Astrocyte (in vitro differentiated cells and primary cell): Measurements from ENCODE around the gene PRKCD. TPM values are rescaled to one million over a fixed set of nuclear protein-coding genes. Genes with fewer than 3 reads are reported as not detected.

Experiments
- DNase-seq: peaks from one replicate; pipeline ENCODE4 v3.0.0-alpha.2; 2010; ENCODE audit warnings: low read depth
- FAIRE-seq: peaks from 2 replicates; lab custom pipeline; 2011; peaks lifted over from hg19 to GRCh38; lab: Jason Lieb, UNC
- H2AFZ ChIP-seq: 2 replicates; pipeline ENCODE4 v1.6.0; 2012; ENCODE audit warnings: low read depth, low read length, inconsistent platforms
- H3K27ac ChIP-seq: 2 replicates; pipeline ENCODE4 v1.5.1; 2011; ENCODE audit warnings: low read depth, low read length, inconsistent platforms
- H3K27me3 ChIP-seq: 2 replicates; pipeline ENCODE4 v1.6.0; 2011; ENCODE audit warnings: low read length, inconsistent platforms; ENCODE audit not compliant: insufficient read depth
- H3K36me3 ChIP-seq: 2 replicates; pipeline ENCODE4 v1.5.1; 2011; ENCODE audit warnings: low read length, inconsistent platforms; ENCODE audit not compliant: insufficient read depth
- H3K4me1 ChIP-seq: 2 replicates; pipeline ENCODE4 v1.5.1; 2011; ENCODE audit warnings: low read length, inconsistent platforms; ENCODE audit not compliant: insufficient read depth
- H3K4me2 ChIP-seq: 2 replicates; pipeline ENCODE4 v1.6.0; 2012; ENCODE audit warnings: low read length, inconsistent platforms
- H3K4me3 ChIP-seq: 2 replicates; pipeline ENCODE4 v1.5.1; 2011; ENCODE audit warnings: low read depth, mild to moderate bottlenecking, low read length, inconsistent platforms; ENCODE audit not compliant: insufficient read depth
- H3K79me2 ChIP-seq: 2 replicates; pipeline ENCODE4 v1.6.0; 2012; ENCODE audit warnings: mild to moderate bottlenecking, low read length, inconsistent platforms; ENCODE audit not compliant: insufficient read depth
- H3K9ac ChIP-seq: 2 replicates; pipeline ENCODE4 v1.6.0; 2012; ENCODE audit warnings: mild to moderate bottlenecking, low read length, inconsistent platforms
- H3K9me3 ChIP-seq: 2 replicates; pipeline ENCODE4 v1.5.1; 2012; ENCODE audit warnings: low read depth, mild to moderate bottlenecking, low read length, inconsistent platforms; ENCODE audit not compliant: insufficient read depth
- H4K20me1 ChIP-seq: 2 replicates; pipeline ENCODE4 v1.6.0; 2012; ENCODE audit warnings: low read length, inconsistent platforms; ENCODE audit not compliant: insufficient read depth
- H3K27ac Mint-ChIP-seq: one replicate; pipeline ENCODE4 v1.8.0; 2021; ENCODE audit warnings: mild to moderate bottlenecking, mixed read lengths; ENCODE audit not compliant: unreplicated experiment
- H3K27me3 Mint-ChIP-seq: one replicate; pipeline ENCODE4 v1.8.0; 2021; ENCODE audit warnings: low read depth, mixed read lengths; ENCODE audit not compliant: unreplicated experiment
- H3K36me3 Mint-ChIP-seq: one replicate; pipeline ENCODE4 v1.8.0; 2021; ENCODE audit warnings: low read depth, mixed read lengths; ENCODE audit not compliant: unreplicated experiment
- H3K4me1 Mint-ChIP-seq: one replicate; pipeline ENCODE4 v1.8.0; 2021; ENCODE audit warnings: low read depth, mixed read lengths; ENCODE audit not compliant: unreplicated experiment
- H3K4me3 Mint-ChIP-seq: one replicate; pipeline ENCODE4 v1.8.0; 2021; ENCODE audit warnings: mild to moderate bottlenecking, moderate library complexity, mixed read lengths; ENCODE audit not compliant: unreplicated experiment
- H3K9me3 Mint-ChIP-seq: one replicate; pipeline ENCODE4 v1.8.0; 2021; ENCODE audit warnings: mild to moderate bottlenecking, mixed read lengths; ENCODE audit not compliant: unreplicated experiment
- CTCF ChIP-seq: IDR thresholded peaks from 2 replicates; pipeline ENCODE4 v1.5.1; 2011; ENCODE audit warnings: low read depth, mild to moderate bottlenecking, inconsistent platforms, low read length, moderate library complexity; ENCODE audit not compliant: insufficient read depth
- EZH2 ChIP-seq: IDR thresholded peaks from 2 replicates; pipeline ENCODE4 v1.6.1; 2012; ENCODE audit warnings: mild to moderate bottlenecking, low read length, inconsistent platforms; ENCODE audit not compliant: insufficient read depth
- total RNA-seq: library from RNA; stranded (reverse); gene quantifications from 2 replicates; pipeline ENCODE4 v1.2.1, GENCODE V29; 2021

The PRKCD gene
- total RNA-seq, 1 donor from 2014 or later: 25.4 TPM

GRCh38 chr3:53216723-53217122, 55.7 kb downstream of the PRKCD start:
- Histone ChIP-seq H3K4me2 (no peak overlapping the region), H2AFZ (no peak overlapping the region), H3K36me3 (no peaks in the 10 kb centered on the region), H3K79me2 (no peaks in the 10 kb centered on the region), H4K20me1 (no peaks in the 10 kb centered on the region), H3K9ac (no peak overlapping the region), H3K27ac (no peak overlapping the region), H3K4me3 (no peak overlapping the region), H3K9me3 (no peaks in the 10 kb centered on the region), H3K27me3 (no peaks in the 10 kb centered on the region), H3K4me1 (no peaks in the 10 kb centered on the region)
- no peaks in the 10 kb centered on the region for H3K9me3 Mint-ChIP-seq
- no peak overlapping the region for H3K27ac Mint-ChIP-seq
- H3K36me3 Mint-ChIP-seq: no peaks in the 10 kb centered on the region
- FAIRE-seq (no peak), DNase-seq (no peak)
- H3K4me3 Mint-ChIP-seq: no peak overlapping the region
- H3K27me3 Mint-ChIP-seq: no peaks in the 10 kb centered on the region
- H3K4me1 Mint-ChIP-seq: no peaks in the 10 kb centered on the region
- TF ChIP-seq CTCF (no peak), EZH2 (no peak)

GRCh38 chr3:53217175-53217574, 56.2 kb downstream of the PRKCD start:
- Histone ChIP-seq H3K4me2 (no peak overlapping the region), H4K20me1 (no peaks in the 10 kb centered on the region), H3K4me3 (no peak overlapping the region), H3K36me3 (no peaks in the 10 kb centered on the region), H3K9ac (no peak overlapping the region), H2AFZ (no peak overlapping the region), H3K27ac (no peak overlapping the region), H3K4me1 (no peaks in the 10 kb centered on the region), H3K79me2 (no peaks in the 10 kb centered on the region), H3K9me3 (no peaks in the 10 kb centered on the region), H3K27me3 (no peaks in the 10 kb centered on the region)
- no peak overlapping the region for H3K27ac Mint-ChIP-seq
- no peak for DNase-seq
- H3K4me3 Mint-ChIP-seq: no peak overlapping the region
- no peaks in the 10 kb centered on the region for H3K36me3 Mint-ChIP-seq
- no peaks in the 10 kb centered on the region for H3K4me1 Mint-ChIP-seq
- H3K27me3 Mint-ChIP-seq: no peaks in the 10 kb centered on the region
- FAIRE-seq: no peak
- no peak for TF ChIP-seq EZH2
- no peak for TF ChIP-seq CTCF
- H3K9me3 Mint-ChIP-seq: no peaks in the 10 kb centered on the region

GRCh38 chr3:53218131-53218530, 57.1 kb downstream of the PRKCD start:
- H3K9me3 ChIP-seq: no peaks in the 10 kb centered on the region
- H3K4me3 Mint-ChIP-seq: no peak overlapping the region
- H2AFZ ChIP-seq: no peak overlapping the region
- H4K20me1 ChIP-seq: no peaks in the 10 kb centered on the region
- no peaks in the 10 kb centered on the region for H3K27me3 ChIP-seq
- peaks cover 4% of the 10 kb centered on the region for H3K36me3 ChIP-seq
- no peak for DNase-seq
- no peaks in the 10 kb centered on the region for H3K4me1 ChIP-seq
- H3K36me3 Mint-ChIP-seq: peaks cover 7% of the 10 kb centered on the region
- no peaks in the 10 kb centered on the region for H3K4me1 Mint-ChIP-seq
- H3K27ac Mint-ChIP-seq: no peak overlapping the region
- no peak overlapping the region for H3K9ac ChIP-seq
- H3K27ac ChIP-seq: no peak overlapping the region
- H3K79me2 ChIP-seq: no peaks in the 10 kb centered on the region
- H3K4me2 ChIP-seq: no peak overlapping the region
- no peak overlapping the region for H3K4me3 ChIP-seq
- no peaks in the 10 kb centered on the region for H3K9me3 Mint-ChIP-seq
- H3K27me3 Mint-ChIP-seq: no peaks in the 10 kb centered on the region
- FAIRE-seq: no peak
- TF ChIP-seq CTCF (no peak), EZH2 (no peak)
